GM12878 (cell line): ENCODE measurements around the gene RGPD6.
"Not testable (repeated sequence)": the region's sequence is repeated elsewhere in the genome, so short reads cannot be mapped to it uniquely, and the experiment has no call there.

Experiments used
- ASH2L ChIP-seq: fragments of 300-600, 200-600 bp; sonication (generic); IDR thresholded peaks from 2 replicates; pipeline ENCODE4 v1.6.1; 2017; ENCODE audit warnings: low read depth, mild to moderate bottlenecking, borderline replicate concordance
- DPF2 ChIP-seq: fragments of 450-650 bp; IDR thresholded peaks from 2 replicates; pipeline ENCODE4 v1.6.1; 2017; ENCODE audit warnings: mild to moderate bottlenecking
- EZH2 ChIP-seq: IDR thresholded peaks from 2 replicates; pipeline ENCODE4 v1.6.1; 2012; ENCODE audit warnings: low read depth, mild to moderate bottlenecking, control low read depth, inconsistent platforms, low read length, borderline replicate concordance; ENCODE audit not compliant: control insufficient read depth
- HDGF ChIP-seq: fragments of 450-650 bp; IDR thresholded peaks from 2 replicates; pipeline ENCODE4 v1.6.1; 2016; ENCODE audit warnings: antibody characterized with exemption
- LARP7 ChIP-seq: fragments of 450-650 bp; IDR thresholded peaks from 2 replicates; pipeline ENCODE4 v1.6.1; 2017; ENCODE audit warnings: mild to moderate bottlenecking
- NFYB ChIP-seq: IDR thresholded peaks from 2 replicates; pipeline ENCODE4 v1.6.1; 2011; ENCODE audit warnings: low read depth, mild to moderate bottlenecking, low read length, improper control_type of control experiment, moderate library complexity; ENCODE audit not compliant: insufficient read depth
- POLR2A ChIP-seq: IDR thresholded peaks from 2 replicates; pipeline ENCODE4 v1.6.1; 2011; ENCODE audit warnings: low read depth, mild to moderate bottlenecking, low read length
- TF ChIP-seq, protein P1 (sequence below), 3 experiments: IDR thresholded peaks in 2 of 3; conservative IDR thresholded peaks in 1 of 3; 2 replicates each; pipeline ENCODE4 v1.5.1; 2011; ENCODE audit warnings: low read depth in 3 of 3, low read length in 3 of 3, mild to moderate bottlenecking in 3 of 3, control low read depth in 2 of 3, moderate library complexity in 2 of 3, inconsistent platforms in 1 of 3, mixed read lengths in 1 of 3; ENCODE audit not compliant: control insufficient read depth in 2 of 3, insufficient read depth in 1 of 3; ENCODE audit errors: extremely low read depth in 1 of 3
- TF ChIP-seq, protein P2 (sequence below): fragments of 450-650 bp; IDR thresholded peaks from 2 replicates; pipeline ENCODE4 v1.6.1; 2017; ENCODE audit warnings: mild to moderate bottlenecking, moderate library complexity

DNA sequence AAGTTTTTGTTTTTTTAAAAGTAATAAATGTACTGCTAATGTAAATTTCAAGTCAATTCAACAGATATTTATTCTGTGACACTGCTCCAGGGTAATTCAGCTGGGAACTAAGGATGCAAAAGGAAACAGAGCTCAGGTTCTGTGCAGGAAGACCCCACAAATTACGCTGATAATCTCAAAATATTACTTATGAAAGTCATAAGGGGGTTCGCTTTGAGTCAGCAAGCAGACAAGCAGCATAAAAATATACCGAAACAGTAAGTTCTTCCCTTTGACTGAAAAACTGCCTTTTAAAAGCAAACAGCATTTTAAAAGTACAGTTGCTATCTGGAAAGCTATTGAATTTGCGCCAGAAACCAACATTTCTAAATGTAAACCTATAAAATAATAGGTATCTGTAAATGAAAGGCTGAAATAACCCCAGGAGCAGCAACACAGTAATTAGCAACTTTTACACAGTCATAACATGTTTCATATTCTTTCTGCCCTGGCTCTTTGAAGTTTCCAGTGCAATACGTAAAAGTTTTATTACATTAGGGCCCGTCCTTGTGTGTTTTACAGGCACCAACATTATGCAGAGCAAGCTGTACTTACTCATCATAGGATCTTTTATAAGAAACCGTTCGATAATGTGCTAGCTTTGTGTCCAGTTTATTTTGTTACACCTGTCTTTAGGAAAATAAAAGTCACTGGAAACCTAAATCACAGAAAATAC lies 31.9 kb upstream of the RGPD6 start:
- TF ChIP-seq, protein P1, sequence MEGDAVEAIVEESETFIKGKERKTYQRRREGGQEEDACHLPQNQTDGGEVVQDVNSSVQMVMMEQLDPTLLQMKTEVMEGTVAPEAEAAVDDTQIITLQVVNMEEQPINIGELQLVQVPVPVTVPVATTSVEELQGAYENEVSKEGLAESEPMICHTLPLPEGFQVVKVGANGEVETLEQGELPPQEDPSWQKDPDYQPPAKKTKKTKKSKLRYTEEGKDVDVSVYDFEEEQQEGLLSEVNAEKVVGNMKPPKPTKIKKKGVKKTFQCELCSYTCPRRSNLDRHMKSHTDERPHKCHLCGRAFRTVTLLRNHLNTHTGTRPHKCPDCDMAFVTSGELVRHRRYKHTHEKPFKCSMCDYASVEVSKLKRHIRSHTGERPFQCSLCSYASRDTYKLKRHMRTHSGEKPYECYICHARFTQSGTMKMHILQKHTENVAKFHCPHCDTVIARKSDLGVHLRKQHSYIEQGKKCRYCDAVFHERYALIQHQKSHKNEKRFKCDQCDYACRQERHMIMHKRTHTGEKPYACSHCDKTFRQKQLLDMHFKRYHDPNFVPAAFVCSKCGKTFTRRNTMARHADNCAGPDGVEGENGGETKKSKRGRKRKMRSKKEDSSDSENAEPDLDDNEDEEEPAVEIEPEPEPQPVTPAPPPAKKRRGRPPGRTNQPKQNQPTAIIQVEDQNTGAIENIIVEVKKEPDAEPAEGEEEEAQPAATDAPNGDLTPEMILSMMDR (IDR thresholded peaks at IDR 0.05 in 2 of 3, conservative IDR thresholded peaks at IDR 0.05 in 1 of 3; ENCODE audit: control insufficient read depth in 2 of 3, extremely low read depth in 1 of 3, insufficient read depth in 1 of 3, low read depth in 3 of 3, low read length in 3 of 3): not testable (repeated sequence)
- not testable (repeated sequence) for TF ChIP-seq POLR2A, DPF2, LARP7, NFYB, EZH2, HDGF, ASH2L
- TF ChIP-seq, protein P2, sequence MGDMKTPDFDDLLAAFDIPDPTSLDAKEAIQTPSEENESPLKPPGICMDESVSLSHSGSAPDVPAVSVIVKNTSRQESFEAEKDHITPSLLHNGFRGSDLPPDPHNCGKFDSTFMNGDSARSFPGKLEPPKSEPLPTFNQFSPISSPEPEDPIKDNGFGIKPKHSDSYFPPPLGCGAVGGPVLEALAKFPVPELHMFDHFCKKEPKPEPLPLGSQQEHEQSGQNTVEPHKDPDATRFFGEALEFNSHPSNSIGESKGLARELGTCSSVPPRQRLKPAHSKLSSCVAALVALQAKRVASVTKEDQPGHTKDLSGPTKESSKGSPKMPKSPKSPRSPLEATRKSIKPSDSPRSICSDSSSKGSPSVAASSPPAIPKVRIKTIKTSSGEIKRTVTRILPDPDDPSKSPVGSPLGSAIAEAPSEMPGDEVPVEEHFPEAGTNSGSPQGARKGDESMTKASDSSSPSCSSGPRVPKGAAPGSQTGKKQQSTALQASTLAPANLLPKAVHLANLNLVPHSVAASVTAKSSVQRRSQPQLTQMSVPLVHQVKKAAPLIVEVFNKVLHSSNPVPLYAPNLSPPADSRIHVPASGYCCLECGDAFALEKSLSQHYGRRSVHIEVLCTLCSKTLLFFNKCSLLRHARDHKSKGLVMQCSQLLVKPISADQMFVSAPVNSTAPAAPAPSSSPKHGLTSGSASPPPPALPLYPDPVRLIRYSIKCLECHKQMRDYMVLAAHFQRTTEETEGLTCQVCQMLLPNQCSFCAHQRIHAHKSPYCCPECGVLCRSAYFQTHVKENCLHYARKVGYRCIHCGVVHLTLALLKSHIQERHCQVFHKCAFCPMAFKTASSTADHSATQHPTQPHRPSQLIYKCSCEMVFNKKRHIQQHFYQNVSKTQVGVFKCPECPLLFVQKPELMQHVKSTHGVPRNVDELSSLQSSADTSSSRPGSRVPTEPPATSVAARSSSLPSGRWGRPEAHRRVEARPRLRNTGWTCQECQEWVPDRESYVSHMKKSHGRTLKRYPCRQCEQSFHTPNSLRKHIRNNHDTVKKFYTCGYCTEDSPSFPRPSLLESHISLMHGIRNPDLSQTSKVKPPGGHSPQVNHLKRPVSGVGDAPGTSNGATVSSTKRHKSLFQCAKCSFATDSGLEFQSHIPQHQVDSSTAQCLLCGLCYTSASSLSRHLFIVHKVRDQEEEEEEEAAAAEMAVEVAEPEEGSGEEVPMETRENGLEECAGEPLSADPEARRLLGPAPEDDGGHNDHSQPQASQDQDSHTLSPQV: not testable (repeated sequence)
